HG03175 (cell line): ENCODE results near the gene ARHGEF38.
"Not testable (repeated sequence)": the region's sequence is repeated elsewhere in the genome, so short reads cannot be mapped to it uniquely, and the experiment has no call there.

ENCODE experiments used
- ATAC-seq: cut with Tn5 transposase; IDR thresholded peaks from one replicate; pipeline ENCODE4 v1.9.1; 2021; ENCODE audit warnings: mild to moderate bottlenecking, moderate library complexity; ENCODE audit not compliant: unreplicated experiment

Gene ARHGEF38

DNA sequence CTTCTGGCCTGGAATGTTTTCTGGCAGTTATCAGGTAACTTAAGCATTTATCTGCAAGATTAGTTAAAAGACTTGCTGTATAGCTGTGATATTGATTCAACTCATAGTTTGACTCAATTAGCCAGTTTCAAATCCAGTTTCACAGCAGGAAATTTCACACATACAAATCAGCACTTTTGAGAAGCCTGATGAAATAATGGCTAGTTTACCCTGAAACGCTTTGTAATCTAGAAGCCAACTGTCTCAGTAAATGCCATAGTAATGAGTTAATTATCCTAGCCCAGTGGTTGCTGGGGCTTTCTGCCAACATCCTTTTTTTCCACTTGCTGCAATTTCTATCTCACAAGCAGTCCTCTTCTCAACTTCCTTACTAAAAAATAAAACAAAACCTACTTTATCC lies 53.1 kb downstream of the ARHGEF38 start:
- no peak for ATAC-seq

DNA sequence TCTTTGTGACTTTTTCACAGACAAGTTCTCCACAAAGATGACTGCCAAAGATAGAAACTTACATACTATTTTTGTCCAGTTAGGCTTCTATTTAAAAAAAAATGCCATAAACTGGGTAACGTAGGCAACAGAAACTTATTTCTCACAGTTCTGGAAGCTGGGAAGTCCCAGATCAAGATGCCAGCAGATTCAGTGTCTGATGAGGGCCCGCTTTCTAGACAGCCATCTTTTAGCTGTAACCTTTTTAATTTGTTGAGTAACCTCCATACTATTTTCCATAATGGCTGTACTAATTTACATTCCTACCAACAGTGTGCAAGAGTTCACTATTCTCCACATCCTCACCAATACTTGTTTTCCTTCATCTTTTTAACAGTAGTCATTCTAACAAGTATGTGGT lies 55.5 kb downstream of the ARHGEF38 start:
- no peak for ATAC-seq

DNA sequence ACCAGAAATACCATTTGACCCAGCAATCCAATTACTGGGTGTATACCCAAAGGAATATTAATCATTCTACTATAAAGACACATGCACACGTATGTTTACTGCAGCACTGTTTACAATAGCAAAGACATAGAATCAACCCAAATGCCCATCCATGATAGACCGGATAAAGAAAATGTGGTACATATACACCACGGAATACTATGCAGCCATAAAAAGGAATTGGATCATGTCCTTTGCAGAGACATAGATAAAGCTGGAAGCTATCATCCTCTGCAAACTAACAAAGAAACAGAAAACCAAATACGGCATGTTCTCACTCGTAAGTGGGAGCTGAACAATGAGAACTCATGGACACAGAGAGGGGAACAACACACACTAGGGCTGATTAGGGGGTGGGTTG lies 57.4 kb downstream of the ARHGEF38 start:
- ATAC-seq: not testable (repeated sequence)

DNA sequence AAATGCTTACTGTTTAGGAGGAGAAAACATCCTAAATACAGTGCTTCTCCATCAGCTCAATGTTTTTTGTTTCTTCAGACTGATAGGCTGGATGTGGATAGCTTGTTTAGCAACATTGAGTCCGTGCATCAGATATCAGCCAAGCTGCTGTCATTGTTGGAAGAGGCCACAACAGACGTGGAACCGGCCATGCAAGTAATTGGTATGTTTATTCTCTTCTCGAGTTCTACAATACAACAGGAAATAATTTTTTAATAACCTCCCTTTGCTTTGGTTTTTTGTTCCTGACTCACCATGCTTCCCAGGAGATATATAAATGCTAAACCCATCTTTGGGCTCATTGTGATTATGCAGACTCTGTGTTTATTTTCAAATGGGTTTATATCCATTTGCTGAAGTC lies 60.9 kb downstream of the ARHGEF38 start:
- no peak for ATAC-seq

DNA sequence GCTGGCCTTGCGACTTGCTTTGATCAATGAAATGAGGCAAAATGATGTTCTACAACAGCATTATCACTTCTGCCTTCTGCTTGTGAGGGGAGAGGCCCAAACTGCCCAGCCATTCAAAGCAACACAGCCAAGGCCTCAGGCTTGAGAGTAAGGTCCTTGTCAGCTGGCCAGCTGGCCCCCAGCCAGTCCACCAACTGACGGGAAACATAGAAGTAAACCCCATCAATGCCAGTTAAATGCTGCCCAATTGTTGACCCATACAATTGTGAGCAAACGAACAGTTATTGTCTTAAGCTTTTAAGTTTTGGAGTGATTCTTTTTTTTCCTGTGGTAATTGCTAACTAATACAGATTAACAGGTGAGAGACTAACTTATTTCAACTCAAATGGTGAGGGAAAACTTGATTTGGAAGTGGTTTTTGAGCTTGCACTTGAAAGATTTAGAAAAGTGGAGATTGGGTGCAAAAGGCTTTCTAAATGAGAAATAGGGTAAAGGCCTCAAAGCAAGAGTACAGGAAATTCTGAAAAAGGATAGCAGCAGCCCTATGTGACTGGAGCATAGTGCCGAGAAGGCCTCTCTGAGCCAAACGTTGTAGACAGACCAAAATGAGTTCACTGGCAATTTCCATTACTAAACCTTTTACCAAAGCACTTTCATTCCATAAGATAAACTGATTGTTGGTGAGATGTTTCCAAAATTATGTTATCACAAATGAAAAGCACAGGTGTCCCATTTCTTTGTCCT lies 66.9 kb downstream of the ARHGEF38 start:
- no peak for ATAC-seq

DNA sequence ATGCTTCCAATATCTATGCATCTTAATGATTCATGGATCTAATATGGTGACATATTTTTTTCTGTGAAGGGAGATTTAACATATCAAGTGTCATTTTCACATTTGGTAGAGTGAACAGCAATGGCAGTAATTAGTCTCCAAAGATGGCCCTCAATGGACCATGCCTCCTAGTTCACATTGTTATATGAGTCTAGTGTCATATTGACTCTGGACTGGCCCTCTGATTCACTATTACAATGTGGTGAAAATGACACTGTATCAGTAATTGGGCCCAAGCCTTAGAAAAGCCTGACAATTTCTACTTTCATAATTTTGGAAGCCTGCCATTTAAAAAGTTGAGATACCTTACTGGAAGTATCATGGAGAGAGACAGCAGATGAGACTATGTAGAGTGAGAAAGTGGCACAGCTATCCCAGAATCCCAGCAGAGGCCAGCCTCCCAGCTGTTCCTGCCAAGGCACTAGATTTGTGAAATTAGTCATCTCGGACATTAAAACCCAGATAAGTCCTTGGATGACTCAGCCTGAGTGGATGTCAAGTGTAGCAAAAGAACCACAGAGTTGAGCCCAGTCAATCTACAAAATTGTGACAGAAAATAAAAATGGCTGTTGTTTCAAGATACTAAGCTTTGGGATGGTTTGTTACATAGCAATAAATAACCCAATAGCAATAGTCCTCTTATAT lies 68.4 kb downstream of the ARHGEF38 start:
- ATAC-seq: peak; percentile 65

DNA sequence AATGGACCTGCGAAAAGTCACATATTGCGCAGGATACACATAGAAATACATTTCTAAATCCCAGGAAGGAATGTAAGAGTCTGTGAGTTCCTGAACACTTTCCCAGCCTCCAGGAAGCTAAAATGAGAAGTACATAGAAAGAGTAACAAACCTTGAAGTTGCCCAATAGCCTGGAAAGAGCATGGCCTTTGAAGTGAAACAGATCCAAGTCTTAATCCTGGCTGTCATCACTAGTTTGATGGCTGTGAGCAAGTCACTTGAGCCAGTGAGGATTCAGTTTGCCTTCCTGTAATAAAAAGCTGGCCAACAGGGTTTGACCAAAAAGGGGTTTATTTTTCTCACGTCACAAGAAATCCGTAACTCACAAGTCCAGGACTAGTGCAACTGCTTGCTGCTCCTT lies 69.8 kb downstream of the ARHGEF38 start:
- ATAC-seq: no peak

DNA sequence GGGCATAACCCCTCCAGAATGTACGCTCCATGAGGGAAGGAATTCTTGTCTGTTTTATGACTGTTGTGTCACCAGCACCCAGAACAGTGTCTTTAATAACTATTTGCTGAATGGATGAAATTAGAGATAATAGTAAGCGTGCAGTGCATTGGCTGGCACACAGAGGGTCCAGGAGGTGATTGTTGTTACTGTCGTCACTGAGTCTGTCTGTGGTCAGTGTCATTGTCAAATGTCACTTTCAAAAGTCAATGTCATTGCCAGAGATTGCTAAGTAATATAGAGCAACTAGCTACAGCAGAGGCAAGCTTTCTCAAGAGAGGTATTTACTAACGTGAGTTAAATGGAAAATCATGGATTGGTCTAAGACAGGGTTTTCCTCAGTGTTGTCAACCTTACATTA lies 70.7 kb downstream of the ARHGEF38 start:
- no peak for ATAC-seq

DNA sequence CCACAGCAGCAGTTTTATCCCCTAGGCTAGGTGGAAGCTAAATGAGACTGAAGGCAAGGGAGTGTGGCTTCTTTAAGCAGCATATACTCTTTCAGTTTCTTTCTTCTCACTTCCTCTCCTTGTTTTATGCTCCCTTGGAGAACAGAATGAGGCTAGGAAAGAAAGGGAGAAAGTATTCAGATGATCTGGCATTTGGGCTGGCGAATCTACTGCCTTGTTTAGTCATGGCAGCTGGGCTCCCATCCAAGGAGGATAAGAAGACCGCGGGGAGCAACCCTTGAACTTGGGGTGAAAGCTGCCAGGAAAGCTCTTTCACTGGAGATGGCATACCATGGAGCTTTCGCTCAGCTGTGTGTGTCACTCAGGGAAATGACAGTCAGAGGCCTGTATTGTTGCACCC lies 72.1 kb downstream of the ARHGEF38 start:
- peak; percentile 41 for ATAC-seq

DNA sequence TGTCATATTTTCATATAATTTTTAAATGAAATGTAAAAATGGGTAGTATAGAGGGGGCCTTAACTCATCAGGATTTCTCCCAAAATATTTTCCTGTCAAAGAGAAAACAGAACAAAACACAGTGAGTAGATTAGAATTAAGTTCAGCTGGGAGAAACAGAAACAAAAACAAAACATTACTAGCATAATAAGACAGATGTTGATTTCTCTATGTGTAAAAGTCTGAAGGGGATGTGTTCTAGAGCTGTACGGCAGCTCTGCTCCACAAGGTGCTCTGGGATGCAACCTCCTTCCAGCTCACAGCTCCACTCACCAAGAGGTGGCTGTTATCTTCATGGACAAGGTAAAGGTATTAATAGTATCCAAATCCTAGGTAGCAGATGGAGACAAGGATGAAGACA lies 72.8 kb downstream of the ARHGEF38 start:
- ATAC-seq: no peak

DNA sequence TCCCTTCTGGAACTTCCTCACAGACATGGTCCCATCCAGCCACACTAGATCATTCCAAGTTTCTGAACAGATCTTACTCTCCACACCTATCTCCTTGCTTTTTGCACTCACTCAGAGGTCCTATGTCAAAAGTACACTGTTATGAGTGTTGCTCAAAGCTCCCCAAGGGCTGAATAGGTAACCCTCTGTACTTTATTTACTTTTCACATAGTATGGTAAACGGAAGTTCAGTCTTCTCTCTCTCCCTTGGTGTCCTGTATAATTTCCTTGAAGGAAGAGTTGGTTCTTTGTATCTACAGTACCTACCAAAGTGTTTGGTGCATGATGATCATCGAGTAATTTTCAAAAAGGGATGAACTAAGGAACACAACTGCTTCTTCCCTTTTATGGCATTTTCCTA lies 74.4 kb downstream of the ARHGEF38 start:
- ATAC-seq: no peak

DNA sequence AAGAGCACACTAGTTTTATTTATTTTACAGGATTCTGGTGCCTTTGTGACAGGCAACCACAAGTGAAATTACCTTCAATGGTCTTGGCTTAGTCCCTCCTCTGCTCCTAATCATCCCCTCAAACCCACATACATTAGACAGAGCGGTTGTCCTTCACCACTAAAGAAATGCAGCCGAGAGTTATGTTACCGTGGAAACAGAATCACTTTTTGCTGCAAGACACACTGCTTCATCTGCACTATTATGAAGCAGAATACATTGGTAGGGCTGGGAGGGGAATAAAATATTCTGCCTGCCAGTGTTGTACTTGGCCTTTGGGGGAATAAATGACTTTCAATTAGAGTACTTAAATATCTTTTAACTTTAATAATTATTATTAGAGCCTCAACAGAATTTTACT lies 75.2 kb downstream of the ARHGEF38 start:
- no peak for ATAC-seq

DNA sequence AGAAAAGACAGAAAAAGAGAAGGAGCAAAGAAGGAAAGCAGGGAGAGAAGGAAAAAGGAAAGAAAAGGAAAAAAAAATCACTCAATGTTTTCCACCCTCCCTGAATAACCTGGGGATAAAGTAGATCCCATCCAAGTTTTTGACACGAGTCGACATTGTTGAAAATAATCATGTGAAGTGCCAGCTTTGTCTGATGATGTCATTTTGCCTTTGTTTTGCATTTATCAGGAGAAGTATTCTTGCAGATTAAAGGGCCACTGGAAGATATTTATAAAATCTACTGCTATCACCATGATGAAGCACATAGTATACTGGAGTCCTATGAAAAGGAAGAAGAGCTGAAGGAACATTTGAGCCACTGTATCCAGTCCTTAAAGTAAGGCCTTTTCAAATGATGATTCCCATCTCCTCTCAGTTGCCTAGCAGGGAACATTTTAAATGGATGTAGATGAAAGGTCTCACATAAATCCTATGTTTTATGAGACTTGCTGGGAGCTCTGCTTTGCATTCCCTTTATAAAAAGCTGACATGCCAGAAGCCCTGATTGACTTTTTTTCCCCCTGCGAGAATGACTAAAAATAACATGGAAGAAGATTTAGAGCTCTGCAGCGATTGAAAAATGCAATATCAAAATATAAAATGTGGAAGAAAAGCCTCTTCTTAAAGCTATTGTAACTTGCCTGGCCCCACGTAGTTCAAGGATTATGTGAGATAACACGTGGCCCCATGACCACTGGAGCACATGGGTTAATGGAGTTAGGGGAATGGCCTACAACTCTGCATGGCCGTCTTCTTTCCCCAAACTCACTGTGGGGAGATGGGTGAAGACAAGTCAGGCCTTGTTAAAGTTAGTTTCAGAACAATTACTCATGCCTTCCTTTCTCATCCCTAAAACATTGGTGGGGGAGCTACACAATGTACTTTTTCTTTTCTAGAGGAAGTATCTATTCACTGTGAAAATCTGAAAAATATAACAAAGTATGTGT lies 78.5 kb downstream of the ARHGEF38 start:
- no peak for ATAC-seq

DNA sequence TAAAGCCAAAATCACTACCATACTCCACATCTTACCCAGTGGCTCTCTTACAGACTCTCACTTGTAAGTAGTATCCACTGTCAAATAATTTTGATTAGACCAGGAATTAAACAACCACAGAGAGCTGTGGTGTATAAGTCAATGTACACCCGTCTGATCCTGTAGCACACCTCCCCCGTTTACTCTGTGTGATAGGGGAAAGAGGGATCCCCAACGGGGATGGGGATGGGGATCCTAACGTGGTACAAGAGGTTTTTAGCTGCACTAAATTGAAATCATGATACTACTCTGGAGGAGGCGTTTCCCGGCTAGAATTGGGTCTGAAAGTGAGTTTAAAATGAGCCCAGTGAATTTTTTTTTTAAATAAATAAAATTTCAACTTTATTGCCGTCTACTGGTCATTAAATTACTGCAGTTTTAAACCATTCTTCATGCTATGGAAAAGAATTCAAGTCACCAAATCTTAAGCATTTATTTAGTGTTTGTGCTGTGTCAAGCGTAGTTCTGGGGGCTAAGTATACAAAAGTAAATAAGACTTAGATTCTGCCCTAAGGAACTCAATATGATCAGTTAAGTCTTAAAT lies 79.5 kb downstream of the ARHGEF38 start:
- ATAC-seq: peak; percentile 33

DNA sequence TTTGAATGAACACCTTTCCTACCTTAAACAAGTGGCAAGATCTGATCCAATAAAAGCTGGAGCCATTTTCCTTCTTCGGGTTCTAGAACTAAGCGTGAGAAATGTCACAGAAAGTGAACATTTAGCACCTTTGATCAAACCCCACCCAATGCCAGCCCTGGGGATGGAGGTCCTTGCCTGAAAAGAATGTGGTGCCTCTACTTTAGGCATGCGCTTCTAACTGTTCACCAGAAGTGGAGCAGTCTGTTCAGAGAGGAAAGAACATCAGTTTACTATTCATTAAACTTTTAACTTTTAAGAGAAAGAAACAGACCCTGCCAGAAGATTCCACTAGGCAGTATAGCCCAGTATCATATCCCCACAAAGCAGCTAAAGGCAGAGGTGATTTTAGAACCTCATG lies 80.2 kb downstream of the ARHGEF38 start:
- no peak for ATAC-seq

DNA sequence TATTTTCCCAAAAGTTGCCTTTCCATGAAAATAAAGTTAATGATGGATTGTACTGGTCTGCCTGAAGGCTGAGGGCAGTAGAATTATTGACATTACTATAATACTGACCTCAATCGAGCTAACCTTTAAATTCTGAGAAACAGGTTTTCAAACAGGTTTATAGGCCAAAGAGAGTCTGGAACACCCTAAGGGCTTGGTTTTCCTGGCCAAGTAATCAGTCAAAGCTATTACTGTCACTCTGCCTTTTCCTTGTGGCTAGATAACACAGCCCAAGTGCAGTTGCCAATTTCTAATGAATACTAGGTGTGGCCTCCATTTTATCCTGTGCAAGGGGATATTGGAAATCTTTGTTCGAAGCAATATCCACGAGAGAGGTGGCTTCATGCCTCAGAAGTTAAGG lies 80.8 kb downstream of the ARHGEF38 start:
- ATAC-seq: no peak

DNA sequence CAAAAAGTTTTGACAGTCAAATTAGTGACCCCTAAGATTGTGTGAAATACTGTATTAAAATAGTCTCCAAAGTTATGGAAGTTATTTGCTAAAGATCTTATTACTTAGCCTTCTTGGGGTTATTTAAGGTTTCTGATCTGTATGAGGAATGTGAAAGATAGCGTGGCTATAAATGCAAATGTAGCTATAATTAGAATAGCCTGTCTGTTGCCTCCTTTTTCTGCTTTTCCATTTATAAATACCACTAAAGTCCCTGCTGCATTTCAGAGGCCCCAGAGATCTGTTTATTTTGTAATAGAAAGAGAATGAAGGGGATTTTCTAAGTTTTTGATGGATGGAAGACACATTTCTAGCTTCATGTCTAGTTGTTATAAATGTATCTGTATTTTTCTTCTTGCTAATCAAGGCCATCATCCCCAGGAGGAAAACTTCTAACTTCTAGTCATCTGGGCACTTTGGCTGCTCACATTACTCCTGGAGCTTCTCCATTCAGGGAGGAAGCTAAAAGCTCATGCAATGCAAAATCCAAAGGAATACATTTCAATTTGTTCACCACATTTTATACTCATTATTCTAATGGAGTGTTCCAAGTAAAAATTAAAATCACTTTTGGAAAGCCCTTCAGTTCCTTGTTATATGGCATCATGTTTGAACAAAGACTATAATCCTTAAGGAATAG lies 82.1 kb downstream of the ARHGEF38 start:
- ATAC-seq: no peak

DNA sequence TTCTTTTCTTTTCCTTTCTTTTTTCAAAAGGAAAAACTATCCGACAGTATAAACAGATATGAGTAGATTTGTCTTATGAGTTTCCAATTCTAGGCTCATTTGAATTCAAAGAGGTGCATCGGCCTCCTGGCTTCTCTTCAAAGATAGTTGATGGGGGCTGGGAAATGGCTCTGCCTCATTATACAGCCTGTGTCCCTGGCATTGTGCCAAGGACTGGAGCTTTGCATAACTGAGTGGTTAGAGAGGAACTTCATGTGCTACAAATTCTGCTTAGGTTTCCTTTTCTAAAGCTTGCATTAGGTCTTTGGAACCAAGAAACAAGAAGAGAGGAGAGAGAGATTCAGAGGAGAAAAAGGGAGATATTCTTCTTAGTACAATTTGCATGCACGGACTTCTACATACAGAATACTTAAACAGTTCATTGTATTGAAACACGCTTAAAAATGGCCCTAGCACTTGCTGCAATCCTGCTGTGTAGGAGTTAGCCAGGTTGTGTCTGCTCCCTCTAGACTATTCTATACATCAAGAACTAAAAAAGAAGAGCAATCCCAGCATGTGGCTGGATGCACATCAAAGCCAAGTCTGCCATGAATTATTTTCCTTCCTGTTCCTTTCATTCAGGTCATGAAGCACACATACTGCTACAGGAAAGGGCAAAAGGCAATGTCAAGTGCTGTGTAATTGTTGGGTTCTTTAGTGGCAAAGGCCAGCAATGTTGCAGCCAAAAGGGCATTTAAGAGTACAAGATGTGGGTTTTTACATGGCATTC lies 85.2 kb downstream of the ARHGEF38 start:
- peak; percentile 87 for ATAC-seq

DNA sequence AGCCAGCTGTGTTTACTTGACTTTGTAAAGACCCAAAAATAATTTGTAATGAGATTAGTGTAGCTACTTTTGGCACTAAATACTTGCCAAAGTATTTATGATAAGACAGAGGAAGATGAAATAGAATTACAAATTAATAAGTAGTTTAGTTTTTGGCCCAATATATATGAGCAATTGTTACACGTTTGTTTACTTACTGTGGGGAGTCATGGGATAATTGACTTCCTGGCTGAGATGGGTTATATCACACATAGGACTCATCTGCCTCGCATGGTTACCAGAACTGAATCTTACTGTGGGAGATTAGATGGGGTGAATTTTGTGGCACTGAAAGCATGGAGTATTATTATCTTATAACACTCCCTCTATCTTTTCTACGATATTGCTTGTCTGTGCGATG lies 89.4 kb downstream of the ARHGEF38 start:
- no peak for ATAC-seq

DNA sequence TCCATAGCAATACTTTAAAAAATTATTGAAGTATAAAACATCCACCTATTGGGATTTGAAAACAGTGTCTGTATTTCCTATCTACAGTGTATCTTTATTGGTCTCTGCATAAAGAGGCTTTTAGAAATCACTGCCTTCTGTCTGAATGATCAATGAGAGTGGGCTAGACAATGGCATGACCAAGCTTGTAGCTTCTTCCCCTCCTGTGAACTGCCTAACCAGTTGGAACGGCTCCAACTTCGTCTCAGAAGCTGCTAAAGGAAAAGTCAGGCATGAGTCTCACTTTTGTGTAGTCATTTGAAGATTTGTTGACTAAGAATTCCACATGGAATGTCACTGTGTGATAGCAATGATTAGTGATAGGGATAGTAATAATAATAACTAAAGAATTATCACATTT lies 91.8 kb downstream of the ARHGEF38 start:
- ATAC-seq: no peak
